NCI-H2227 treated with DMSO at 0.1 percent for 48 hours (cell line): ENCODE measurements around the gene WNT1.

Source experiments
- DNase-seq: peaks from one replicate; lab custom pipeline; 2025; lab: John Stamatoyannopoulos, UW

WNT1 gene

DNA sequence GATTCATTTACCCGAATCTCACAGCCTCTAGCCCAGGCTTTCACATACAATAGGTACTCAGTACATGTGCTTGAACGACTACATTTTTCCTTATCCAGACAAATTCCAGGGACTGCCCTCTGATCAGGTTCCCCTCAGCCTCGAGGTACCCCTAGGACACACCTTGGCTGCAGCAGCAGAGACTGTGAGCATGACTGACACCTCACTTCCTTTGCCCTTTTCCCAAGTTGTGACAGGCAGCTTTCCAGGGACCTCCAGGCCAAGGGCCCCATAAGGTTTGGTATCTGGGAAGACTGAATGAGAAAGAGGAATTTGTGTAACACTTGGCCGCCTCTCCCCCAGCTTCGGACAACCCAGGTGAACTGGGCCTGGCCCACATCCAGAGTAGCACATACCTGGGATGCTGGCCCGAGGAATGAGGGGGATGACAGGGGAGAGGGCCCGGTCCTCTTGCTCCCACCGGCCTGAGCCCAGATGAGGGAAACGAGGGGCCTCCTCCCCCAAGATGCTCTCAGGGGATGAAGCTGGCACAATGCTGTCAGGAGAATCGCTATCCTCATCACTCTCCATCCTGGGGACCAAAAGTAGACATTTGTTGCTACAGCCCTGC is 50.6 kb downstream of the WNT1 start:
- DNase-seq: no peak

DNA sequence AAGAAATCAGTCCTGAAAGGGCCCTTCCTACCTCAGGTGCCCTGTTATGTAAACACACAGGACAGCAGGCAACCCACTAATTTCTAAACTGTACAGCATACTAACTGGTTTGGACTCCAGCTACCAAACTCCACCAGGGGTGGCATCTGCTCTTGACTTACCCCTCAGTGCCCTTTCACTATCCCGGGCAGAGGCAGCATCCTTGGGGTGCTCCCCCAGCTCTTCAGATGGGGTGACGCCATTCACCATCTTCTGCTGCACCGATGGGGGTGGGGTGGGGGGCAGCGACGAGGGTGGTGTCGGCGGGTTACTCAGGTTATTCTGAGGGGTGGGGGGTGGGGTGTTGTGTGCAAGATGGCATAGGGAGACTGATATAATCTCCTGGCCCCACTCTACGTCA is 52.0 kb downstream of the WNT1 start:
- no peak for DNase-seq

- DNase-seq: no peak
Observed at GRCh38 chr12:49030714-49031572, 52.8 kb downstream of the WNT1 start.

DNA sequence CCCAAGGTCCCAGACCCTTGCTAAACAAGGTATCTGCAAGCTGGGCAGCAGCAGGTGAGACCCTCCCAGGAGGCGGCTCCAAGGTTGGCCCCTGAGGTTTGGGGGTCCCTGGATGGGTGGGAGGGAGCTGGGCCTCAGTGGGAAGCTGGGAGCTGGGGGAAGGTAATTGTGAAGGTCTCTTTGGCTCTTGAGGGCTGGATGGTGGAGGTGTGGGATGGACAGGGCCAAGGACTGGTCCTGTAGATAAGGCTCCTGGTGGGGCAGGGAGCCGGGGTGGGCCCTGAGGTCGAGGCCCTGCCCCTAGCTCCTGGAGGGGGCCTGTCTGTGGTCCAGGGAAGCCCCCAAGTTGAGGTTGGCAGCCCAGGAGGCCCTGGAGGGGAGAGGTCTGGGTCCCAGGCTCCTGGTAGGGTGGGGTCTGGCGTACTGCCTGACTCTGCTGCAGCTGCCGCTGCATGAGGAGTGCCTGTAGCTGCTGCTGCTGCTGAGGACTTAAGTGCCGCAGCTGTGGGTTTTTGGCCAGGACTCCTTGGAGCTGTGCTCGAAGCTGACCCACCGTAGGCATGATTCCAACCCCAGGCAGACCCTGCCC is 53.5 kb downstream of the WNT1 start:
- no peak for DNase-seq
